ENCODE measurements around the gene TOGARAM1. TPM values are rescaled to one million over a fixed set of nuclear protein-coding genes. Genes with fewer than 3 reads are reported as not detected.

The TOGARAM1 gene
- total RNA-seq, 1 donor from 2014 or later = 11.3 TPM

DNA sequence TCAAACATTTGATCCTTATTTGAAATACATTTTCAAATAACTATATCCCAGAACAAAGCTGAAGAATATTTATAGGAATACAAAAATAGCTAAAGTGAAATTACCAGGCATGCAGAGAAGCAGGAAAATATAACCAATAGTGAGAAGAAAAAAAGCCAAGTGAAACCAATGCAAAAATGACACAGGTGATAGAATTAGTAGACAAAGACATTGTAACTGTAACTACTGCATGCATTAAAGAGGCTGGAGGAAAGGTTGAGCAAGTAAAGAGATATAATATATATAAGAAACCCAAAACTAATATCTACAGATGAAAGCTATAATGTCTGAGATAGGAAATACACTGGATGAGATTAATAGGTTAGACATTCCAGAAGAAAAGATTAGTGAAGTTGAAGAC, 72.7 kb downstream of the TOGARAM1 start:
- intact Hi-C loops (cut with micrococcal nuclease) = no loop called here

- intact Hi-C loops (cut with micrococcal nuclease) = no loop called here
Measured at GRCh38 chr14:45038256-45038655, 76.3 kb downstream of the TOGARAM1 start.

DNA sequence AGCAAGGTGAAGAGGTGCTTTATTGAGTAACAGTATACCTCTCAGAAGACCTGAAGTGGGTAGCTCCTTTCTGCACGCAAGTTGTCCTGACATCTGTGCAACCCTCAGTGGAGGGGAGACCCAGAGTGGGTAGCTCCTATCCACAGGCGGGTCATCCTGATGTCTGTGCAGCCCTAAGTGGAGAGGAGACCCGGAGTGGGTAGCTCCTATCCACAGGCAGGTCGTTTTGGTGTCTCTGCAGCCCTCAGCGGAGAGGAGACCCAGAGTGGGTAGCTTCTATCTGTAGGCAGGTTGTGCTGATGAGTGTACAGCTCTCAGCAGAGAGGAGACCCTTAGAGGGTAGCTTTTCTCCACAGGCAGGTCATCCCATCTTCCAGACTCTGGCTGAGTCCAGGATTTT, 76.9 kb downstream of the TOGARAM1 start:
- intact Hi-C loops (cut with micrococcal nuclease) = no loop called here

GRCh38 chr14:45039390-45039789, 77.4 kb downstream of the TOGARAM1 start:
- intact Hi-C loops (cut with micrococcal nuclease) = no loop called here

GRCh38 chr14:45041641-45042040, 79.7 kb downstream of the TOGARAM1 start:
- intact Hi-C loops (cut with micrococcal nuclease) = no loop called here

DNA sequence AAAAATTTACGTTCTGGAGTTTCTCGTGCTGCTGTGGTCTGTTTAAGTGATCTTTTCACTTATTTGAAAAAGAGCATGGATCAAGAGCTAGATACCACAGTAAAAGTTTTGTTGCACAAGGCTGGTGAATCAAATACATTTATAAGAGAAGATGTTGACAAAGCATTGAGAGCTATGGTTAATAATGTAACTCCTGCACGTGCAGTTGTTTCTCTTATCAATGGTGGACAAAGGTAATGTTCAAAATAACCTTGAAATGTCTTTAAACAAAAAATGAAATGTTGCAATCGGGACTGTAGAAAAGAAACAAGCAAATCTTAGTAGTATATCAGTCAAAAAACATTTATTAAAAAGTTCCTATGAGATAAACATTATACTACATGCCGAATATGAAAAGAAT, 82.6 kb downstream of the TOGARAM1 start:
- intact Hi-C loops (cut with micrococcal nuclease) = no loop called here

DNA sequence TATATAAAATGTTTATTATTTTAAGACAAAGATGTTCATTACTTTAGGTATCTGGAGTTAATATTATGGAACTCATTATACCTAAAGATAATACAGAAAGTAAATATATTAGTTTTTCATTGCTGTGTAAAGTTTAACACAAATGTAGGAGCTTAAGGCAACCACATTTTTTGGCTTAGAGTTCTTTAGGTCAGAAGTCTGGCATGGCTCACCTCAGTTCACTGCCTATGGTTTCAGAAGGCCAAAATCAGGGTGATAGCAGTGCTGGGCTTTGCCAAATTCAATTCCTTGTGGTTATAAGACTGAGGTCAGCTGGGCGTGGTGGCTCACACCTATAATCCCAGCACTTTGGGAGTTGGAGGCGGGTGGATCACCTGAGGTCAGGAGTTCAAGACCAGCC, 86.4 kb downstream of the TOGARAM1 start:
- intact Hi-C loops (cut with micrococcal nuclease) = no loop called here

DNA sequence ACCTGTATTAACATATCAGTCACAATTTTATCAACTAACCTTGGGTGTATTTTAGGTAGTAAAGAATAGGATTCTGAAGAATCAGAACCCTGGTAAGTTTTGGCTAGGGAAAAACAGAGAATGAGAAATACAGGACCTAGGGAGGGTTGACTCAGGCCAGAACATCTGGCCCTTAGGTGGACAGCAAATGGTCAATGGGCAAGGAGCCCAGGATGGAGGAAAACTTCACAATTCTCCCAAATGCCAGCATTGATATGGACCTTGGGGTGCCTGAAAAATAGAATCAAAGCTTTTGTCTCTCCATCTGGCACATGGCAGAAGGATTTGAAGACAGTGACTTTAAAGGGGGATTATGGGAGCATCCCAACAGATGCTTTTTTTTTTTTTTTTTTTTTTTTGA, 89.2 kb downstream of the TOGARAM1 start:
- intact Hi-C loops (cut with micrococcal nuclease) = no loop called here

GRCh38 chr14:45051896-45052295, 89.9 kb downstream of the TOGARAM1 start:
- intact Hi-C loops (cut with micrococcal nuclease) = no loop called here

DNA sequence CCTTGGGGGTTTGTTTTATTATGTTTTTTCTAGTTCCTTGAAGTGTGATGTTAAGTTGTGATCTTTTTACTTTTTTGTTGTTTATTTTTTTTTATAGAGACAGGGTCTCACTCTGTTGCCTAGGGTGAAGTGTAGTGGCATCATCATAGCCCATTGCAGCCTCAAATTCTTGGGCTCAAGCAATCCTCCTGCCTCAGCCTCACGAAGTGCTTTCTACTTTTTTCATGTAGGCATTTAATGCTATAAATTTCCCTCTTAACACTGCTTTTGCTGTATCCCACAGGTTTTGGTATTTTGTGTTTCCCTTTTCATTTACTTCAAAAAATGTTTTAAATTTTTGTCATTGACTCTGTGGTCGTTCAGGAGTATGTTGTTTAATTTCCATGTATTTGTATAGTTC, 95.4 kb downstream of the TOGARAM1 start:
- intact Hi-C loops (cut with micrococcal nuclease) = no loop called here

DNA sequence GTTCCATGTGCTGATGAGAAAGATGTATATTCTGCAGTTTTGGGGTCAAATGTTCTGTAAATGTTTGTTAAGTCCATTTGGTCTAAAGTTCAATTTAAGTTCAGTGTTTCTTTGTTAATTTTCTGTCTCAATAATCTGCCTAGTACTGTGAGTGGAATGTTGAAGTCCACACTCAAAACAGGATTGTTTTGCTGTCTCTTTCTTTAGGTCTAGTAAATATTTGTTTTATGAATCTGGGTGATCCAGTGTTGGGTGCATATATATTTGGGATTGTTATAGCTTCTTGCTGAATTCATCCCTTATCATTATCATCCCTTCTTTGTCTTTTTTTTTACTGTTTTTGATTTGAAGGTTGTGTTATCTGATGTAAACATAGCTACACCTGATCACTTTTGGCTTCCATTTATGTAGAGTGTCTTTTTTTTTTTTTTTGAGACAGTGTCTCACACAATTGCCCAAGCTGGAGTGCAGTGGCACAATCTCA, 95.9 kb downstream of the TOGARAM1 start:
- intact Hi-C loops (cut with micrococcal nuclease) = no loop called here

DNA sequence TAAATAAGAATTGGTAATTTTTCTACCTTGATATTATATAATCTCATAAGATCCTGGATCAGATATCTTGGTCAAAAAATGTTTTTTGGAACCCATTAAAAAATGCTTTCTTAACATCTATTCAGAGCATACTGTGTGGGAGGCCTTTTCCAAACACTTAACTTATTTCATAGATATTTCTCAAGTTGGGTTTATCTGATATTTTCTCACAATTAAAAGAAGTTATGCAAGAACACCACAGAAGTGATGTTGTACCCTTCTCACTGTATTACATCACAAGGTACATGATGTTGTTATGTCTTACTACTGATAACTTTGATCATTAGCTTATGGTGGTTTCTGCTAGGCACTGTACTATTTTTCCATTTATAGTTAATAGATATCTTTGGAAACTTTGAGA, 98.6 kb downstream of the TOGARAM1 start:
- intact Hi-C loops (cut with micrococcal nuclease) = no loop called here

GRCh38 chr14:45065540-45065939, 103.5 kb downstream of the TOGARAM1 start:
- intact Hi-C loops (cut with micrococcal nuclease) = no loop called here

DNA sequence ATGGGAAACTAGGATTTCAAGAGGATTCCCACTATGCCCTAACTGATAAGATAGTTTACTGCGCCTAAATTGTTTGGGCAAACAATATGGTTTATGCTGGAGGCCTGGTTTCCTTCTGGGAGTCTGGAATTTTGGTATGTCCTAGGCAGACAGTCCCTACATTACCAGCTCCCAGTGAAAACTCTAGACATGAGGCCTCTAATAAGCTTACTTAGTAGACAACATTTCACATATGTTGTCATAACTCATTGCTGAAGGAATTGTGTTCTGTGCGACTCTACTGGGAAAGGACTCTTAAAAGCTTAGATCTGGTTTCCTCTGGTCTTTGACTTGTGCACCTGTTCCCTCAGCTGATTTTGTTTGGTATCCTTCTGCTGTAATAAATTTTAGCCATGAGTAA, 104.0 kb downstream of the TOGARAM1 start:
- intact Hi-C loops (cut with micrococcal nuclease) = no loop called here

DNA sequence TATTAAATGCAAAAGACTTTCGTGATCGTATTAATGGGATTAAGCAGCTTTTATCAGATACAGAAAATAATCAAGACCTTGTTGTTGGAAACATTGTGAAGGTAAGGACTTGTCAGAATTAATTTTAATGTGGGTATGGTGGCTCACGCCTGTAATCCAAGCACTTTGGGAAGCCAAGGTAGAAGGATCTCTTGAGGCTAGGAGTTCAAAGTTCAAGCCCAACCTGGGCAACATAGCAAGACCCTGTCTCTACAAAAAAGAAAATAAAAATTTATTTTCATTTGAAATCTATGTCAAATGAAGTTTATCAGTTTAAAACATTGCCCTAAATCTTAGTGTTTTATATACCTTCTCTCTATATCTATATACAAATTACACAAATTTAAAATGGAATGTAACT, 104.7 kb downstream of the TOGARAM1 start:
- intact Hi-C loops (cut with micrococcal nuclease) = no loop called here

DNA sequence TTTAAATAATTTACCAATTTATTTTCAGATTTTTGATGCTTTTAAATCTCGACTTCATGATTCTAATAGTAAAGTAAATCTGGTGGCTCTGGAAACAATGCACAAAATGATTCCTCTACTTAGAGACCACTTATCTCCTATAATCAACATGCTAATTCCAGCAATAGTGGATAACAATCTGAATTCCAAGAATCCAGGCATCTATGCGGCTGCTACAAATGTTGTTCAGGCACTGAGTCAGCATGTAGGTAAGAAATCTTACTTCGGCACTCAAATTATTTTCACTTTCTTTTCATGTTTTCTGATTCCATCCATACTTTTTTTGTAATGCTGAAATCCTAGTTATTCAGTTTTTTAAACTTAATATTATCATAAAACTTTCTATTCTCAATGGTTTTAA, 106.4 kb downstream of the TOGARAM1 start:
- intact Hi-C loops (cut with micrococcal nuclease) = no loop called here

GRCh38 chr14:45070215-45070614, 108.2 kb downstream of the TOGARAM1 start:
- intact Hi-C loops (cut with micrococcal nuclease) = no loop called here

DNA sequence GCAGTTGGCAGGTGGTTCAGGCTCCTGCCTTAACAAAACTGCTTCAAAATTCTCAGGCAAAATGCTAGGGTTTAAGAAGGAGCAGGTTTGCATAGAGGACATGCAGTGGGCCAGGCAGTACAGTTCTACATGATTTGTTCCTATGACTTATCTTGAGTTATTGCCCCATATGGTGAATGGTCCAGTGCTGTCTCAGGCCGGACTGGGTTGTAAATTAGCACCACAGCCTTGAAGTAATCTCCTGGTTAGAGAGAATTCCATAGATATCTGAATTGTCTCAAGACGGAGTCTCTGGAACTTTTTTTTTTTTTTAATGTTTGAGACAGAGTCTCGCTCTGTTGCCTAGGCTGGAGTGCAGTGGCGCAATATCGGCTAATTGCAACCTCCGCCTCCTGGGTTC, 110.1 kb downstream of the TOGARAM1 start:
- intact Hi-C loops (cut with micrococcal nuclease) = no loop called here

DNA sequence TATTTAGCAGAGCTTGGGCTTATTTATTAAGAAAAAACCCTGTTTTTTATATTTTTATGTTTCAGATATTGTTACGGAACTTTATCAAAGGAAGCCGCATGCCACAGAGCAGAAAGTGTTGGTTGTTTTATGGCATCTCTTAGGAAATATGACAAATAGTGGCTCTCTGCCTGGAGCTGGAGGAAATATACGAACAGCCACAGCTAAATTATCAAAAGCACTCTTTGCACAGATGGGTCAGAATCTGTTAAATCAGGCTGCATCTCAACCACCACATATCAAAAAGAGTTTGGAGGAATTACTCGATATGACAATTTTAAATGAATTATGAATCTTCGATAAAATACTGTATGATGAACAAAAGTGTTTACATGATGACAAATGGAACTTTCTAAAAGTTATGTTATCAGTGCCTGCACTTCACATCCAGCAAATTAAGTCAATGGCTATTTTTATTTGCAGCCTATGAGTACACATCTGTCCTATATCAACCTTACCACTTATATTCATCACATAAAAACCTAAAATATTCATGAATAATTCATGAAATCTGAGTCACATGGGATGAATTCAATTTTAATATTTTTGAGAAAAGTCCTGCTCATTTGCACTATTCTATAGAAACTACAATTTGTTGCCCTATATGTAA, 111.4 kb downstream of the TOGARAM1 start:
- intact Hi-C loops (cut with micrococcal nuclease) = no loop called here

- intact Hi-C loops (cut with micrococcal nuclease) = no loop called here
Measured at GRCh38 chr14:45078323-45078722, 116.3 kb downstream of the TOGARAM1 start.

GRCh38 chr14:45080416-45080968, 118.5 kb downstream of the TOGARAM1 start:
- intact Hi-C loops (cut with micrococcal nuclease) = loop anchor here (5.0 kb wide), 1 partner anchor 168 kb away; no protein-coding TSS in a partner anchor

DNA sequence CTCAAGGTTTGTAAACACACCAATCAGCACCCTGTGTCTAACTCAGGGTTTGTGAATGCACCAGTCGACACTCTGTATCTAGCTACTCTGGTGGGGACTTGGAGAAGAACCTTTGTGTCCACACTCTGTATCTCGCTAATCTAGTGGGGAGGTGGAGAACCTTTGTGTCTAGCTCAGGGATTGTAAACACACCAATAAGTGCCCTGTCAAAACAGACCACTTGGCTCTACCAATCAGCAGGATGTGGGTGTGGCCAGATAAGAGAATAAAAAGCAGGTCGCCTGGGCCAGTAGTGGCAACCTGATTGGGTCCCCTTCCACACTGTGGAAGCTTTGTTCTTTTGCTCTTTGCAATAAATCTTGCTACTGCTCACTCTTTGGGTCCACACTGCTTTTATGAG, 119.1 kb downstream of the TOGARAM1 start:
- intact Hi-C loops (cut with micrococcal nuclease) = loop anchor here (5.0 kb wide), 1 partner anchor 169 kb away; no protein-coding TSS in a partner anchor

GRCh38 chr14:45082420-45082819, 120.4 kb downstream of the TOGARAM1 start:
- intact Hi-C loops (cut with micrococcal nuclease) = loop anchor here (5.0 kb wide), 1 partner anchor 170 kb away; no protein-coding TSS in a partner anchor
